Stimulated activated CD4-positive, alpha-beta T cell treated with anti-CD3 and anti-CD28 coated beads, TNF-alpha, amount 100 ng/mL, for 4 hours (primary cell): ENCODE data around the gene HDDC2.

ENCODE experiments used
- DNase-seq, 3 experiments: peaks; one replicate each; pipeline ENCODE4 v3.0.0-alpha.2; 2020; ENCODE audit warnings: low read depth in 3 of 3

HDDC2 gene

GRCh38 chr6:125236536-125237327 is 65.0 kb downstream of the HDDC2 start:
- no peak for DNase-seq

- no peak for DNase-seq
Observed at GRCh38 chr6:125233202-125233601, 68.6 kb downstream of the HDDC2 start.

DNA sequence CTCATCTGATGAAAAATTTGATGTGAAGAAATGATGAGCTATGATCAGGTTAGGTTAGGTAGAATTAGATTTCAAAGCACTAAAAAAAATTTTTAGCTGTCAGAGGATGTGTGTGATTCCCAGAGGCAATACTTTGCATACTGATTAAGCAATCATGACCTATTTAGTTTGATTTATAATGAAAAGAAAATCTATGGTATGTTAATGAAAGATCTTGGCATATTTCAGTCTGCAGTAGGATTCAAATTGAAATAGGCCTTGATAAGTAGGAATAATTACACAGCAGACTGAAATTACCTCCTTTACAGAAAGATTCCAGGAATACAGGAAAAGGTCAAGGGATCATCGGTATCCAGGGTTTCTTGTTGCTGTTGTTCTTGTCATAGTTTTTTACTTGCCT is 69.3 kb downstream of the HDDC2 start:
- no peak for DNase-seq

DNA sequence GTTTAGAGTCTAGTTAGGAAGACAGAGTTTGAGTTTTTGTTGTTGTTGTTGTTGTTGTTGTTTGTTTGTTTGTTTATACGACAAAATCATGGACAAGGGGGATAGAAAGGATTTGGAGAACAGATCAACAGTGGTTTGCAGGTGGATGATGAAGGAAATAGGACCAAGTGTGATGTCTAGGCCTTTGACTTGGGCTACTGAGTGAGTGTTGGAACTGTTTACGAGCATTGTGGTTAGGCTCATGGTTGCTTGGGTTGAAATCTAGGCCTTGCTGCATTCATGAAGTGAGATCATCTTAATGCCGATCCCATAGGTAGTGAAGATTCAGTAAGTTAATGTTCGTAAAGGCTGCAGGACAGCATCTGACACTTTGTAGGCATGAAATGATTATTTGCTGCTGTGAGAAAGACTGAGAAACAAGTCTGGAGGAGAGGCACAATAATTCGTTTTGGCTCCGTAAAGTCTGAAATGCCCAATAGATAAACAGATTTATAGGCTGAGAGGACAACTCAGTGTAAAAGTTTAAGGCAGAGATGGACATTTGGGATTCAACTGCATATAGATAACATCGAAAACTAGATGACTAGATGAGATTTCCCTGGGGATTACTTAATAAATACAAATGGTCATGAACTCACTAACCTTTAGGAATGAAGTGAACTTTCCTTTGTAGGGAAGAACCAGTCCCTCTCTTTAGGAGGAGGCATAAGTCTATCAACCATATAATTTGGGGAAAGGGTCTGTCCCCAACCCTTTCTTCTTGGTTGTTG is 70.0 kb downstream of the HDDC2 start:
- DNase-seq: no peak

- DNase-seq: no peak
Observed at GRCh38 chr6:125231133-125231532, 70.6 kb downstream of the HDDC2 start.

GRCh38 chr6:125230674-125231073 is 71.1 kb downstream of the HDDC2 start:
- DNase-seq: no peak

DNA sequence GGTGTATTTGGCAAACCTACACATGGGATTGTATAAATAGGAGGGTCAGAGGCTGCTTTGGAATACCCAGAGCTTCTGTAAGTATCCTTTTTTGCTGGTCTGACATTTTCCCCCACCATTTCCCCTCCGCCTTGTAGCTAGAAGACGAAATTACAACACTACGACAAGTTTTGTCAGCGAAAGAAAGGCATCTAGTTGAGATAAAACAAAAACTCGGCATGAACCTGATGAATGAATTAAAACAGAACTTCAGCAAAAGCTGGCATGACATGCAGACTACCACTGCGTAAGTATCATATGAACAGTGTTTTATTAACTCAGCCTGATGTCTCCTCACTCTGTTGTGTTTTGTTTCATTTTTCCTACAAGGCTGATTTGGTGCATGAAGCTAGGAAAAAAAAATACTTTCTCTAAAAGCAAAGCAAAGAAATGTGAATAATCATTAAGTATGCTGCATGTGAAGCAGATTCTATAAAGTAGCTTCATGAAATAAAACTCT is 72.7 kb downstream of the HDDC2 start:
- DNase-seq: no peak

GRCh38 chr6:125227244-125227643 is 74.5 kb downstream of the HDDC2 start:
- no peak for DNase-seq
